GM12892 (cell line): ENCODE results near the gene MPP1.

Source experiments
- POLR2A ChIP-seq: IDR thresholded peaks from 2 replicates; pipeline ENCODE4 v1.6.1; 2011; ENCODE audit warnings: low read depth, low read length, control low read depth
- POLR2AphosphoS5 ChIP-seq: IDR thresholded peaks from 2 replicates; pipeline ENCODE4 v1.6.1; 2011; ENCODE audit warnings: low read depth, low read length, control low read depth

DNA sequence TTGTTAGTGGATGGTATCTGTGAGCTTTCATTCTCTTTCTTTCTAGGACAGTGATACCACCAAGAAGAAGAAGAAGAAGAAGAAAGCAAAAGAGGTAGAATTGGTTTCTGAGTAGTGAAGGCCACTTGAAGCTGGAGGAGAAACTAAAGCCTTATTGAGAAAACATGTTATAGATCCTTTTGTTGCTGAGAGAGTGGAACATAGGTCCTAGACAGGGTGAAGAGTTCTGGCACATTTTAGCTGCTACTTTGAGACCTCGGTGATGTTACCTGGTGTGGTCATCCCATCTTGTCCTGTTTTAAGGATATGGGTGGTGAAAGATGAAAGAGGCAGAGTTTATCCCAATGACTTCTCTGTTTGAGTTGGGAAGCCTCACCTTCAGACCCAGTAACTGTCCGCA lies 28.5 kb downstream of the MPP1 start:
- no peak for TF ChIP-seq POLR2A
- TF ChIP-seq POLR2AphosphoS5: no peak
